H9 (cell line): ENCODE results near the gene CACNB2. TPM values are rescaled to one million over a fixed set of nuclear protein-coding genes. Genes with fewer than 3 reads are reported as not detected.
A peak's percentile ranks its signal among the peaks of the same experiment; 100 is the strongest.

Source experiments
- DNase-seq: peaks from one replicate; pipeline ENCODE4 v3.0.0-alpha.2; 2017
- H2AFZ ChIP-seq: one replicate; pipeline ENCODE4 v1.6.1; 2013; ENCODE audit warnings: mild to moderate bottlenecking, low read length, control low read depth, moderate library complexity
- H2AK5ac ChIP-seq: 2 replicates; pipeline ENCODE4 v1.6.1; 2013; ENCODE audit warnings: low read length, control low read depth, mixed read lengths; ENCODE audit not compliant: insufficient read length
- H2BK120ac ChIP-seq: one replicate; pipeline ENCODE4 v1.6.1; 2013; ENCODE audit warnings: low read depth, mild to moderate bottlenecking, low read length, control low read depth, inconsistent platforms; ENCODE audit not compliant: poor library complexity, severe bottlenecking
- H2BK12ac ChIP-seq: 2 replicates; pipeline ENCODE4 v1.6.1; 2013; ENCODE audit warnings: low read length, control low read depth, mixed read lengths, low read depth; ENCODE audit not compliant: insufficient read length
- H2BK15ac ChIP-seq: 2 replicates; pipeline ENCODE4 v1.6.1; 2013; ENCODE audit warnings: low read depth, low read length, control low read depth
- H2BK20ac ChIP-seq: one replicate; pipeline ENCODE4 v1.6.1; 2013; ENCODE audit warnings: low read depth, mild to moderate bottlenecking, low read length, control low read depth, inconsistent platforms; ENCODE audit not compliant: poor library complexity, severe bottlenecking
- H2BK5ac ChIP-seq: 2 replicates; pipeline ENCODE4 v1.6.1; 2013; ENCODE audit warnings: low read length, control low read depth, mixed read lengths; ENCODE audit not compliant: insufficient read length
- H3K14ac ChIP-seq: 2 replicates; pipeline ENCODE4 v1.6.1; 2013; ENCODE audit warnings: low read length, control low read depth; ENCODE audit not compliant: insufficient read depth
- H3K18ac ChIP-seq: 2 replicates; pipeline ENCODE4 v1.6.1; 2013; ENCODE audit warnings: low read depth, mild to moderate bottlenecking, mixed read lengths, low read length, control low read depth; ENCODE audit not compliant: insufficient read length
- H3K23ac ChIP-seq: 2 replicates; pipeline ENCODE4 v1.6.1; 2013; ENCODE audit warnings: low read length, control low read depth, mixed read lengths, low read depth; ENCODE audit not compliant: insufficient read length
- H3K23me2 ChIP-seq: 2 replicates; pipeline ENCODE4 v1.6.1; 2013; ENCODE audit warnings: low read depth, mild to moderate bottlenecking, mixed read lengths, low read length, control low read depth; ENCODE audit not compliant: insufficient read length, poor library complexity, severe bottlenecking
- H3K27ac ChIP-seq: 2 replicates; pipeline ENCODE4 v1.5.1; 2013; ENCODE audit warnings: low read length, control low read depth, mixed read lengths, low read depth; ENCODE audit not compliant: insufficient read length
- H3K27me3 ChIP-seq: 2 replicates; pipeline ENCODE4 v1.6.1; 2013; ENCODE audit warnings: low read length, control low read depth, inconsistent platforms; ENCODE audit not compliant: insufficient read depth
- H3K4ac ChIP-seq: 2 replicates; pipeline ENCODE4 v1.6.1; 2013; ENCODE audit warnings: low read depth, mild to moderate bottlenecking, control low read depth, inconsistent platforms, low read length, moderate library complexity
- H3K4me1 ChIP-seq: 2 replicates; pipeline ENCODE4 v1.6.1; 2013; ENCODE audit warnings: low read length, control low read depth, inconsistent platforms; ENCODE audit not compliant: insufficient read depth
- H3K4me2 ChIP-seq: 2 replicates; pipeline ENCODE4 v1.6.1; 2013; ENCODE audit warnings: low read length, control low read depth, mixed read lengths; ENCODE audit not compliant: insufficient read length, insufficient read depth
- H3K56ac ChIP-seq: 2 replicates; pipeline ENCODE4 v1.6.1; 2013; ENCODE audit warnings: low read depth, mild to moderate bottlenecking, mixed read lengths, low read length, control low read depth; ENCODE audit not compliant: insufficient read length
- H3K79me1 ChIP-seq: 2 replicates; pipeline ENCODE4 v1.6.1; 2013; ENCODE audit warnings: low read depth, mild to moderate bottlenecking, moderate library complexity, low read length, control low read depth, inconsistent platforms; ENCODE audit not compliant: insufficient read depth, poor library complexity, severe bottlenecking
- H3K79me2 ChIP-seq: 2 replicates; pipeline ENCODE4 v1.6.1; 2013; ENCODE audit warnings: low read length, control low read depth, inconsistent platforms; ENCODE audit not compliant: insufficient read depth
- H3K9ac ChIP-seq: 2 replicates; pipeline ENCODE4 v1.6.1; 2013; ENCODE audit warnings: low read length, control low read depth, mixed read lengths; ENCODE audit not compliant: insufficient read length; ENCODE audit errors: extremely low read depth
- H3K9me3 ChIP-seq: one replicate; pipeline ENCODE4 v1.6.1; 2013; ENCODE audit warnings: low read depth, low read length, inconsistent platforms; ENCODE audit not compliant: control insufficient read depth
- H3T11ph ChIP-seq: one replicate; pipeline ENCODE4 v1.6.1; 2013; ENCODE audit warnings: mild to moderate bottlenecking, low read length, control low read depth, inconsistent platforms
- H4K20me1 ChIP-seq: one replicate; pipeline ENCODE4 v1.6.1; 2013; ENCODE audit not compliant: control insufficient read depth, insufficient read length, insufficient read depth
- H4K5ac ChIP-seq: 2 replicates; pipeline ENCODE4 v1.6.1; 2013; ENCODE audit warnings: low read depth, mild to moderate bottlenecking, mixed read lengths, low read length, control low read depth; ENCODE audit not compliant: insufficient read length
- H4K8ac ChIP-seq: replicated peaks from 2 replicates; pipeline ENCODE4 v1.6.1; 2013; ENCODE audit warnings: low read length, control low read depth, mixed read lengths, low read depth; ENCODE audit not compliant: insufficient read length
- H4K91ac ChIP-seq: 2 replicates; pipeline ENCODE4 v1.6.1; 2013; ENCODE audit warnings: low read depth, mild to moderate bottlenecking, moderate library complexity, mixed read lengths, low read length, control low read depth; ENCODE audit not compliant: insufficient read length
- H3K27ac Mint-ChIP-seq, 3 experiments: 2 replicates in 2 of 3; 3 replicates in 1 of 3; pipeline ENCODE4 v1.8.0; 2020 to 2021; ENCODE audit warnings: mixed read lengths in 3 of 3, mild to moderate bottlenecking in 1 of 3, moderate library complexity in 1 of 3
- H3K27me3 Mint-ChIP-seq: 2 replicates; pipeline ENCODE4 v1.8.0; 2021; ENCODE audit warnings: low read depth, mild to moderate bottlenecking, moderate library complexity, mixed read lengths
- H3K36me3 Mint-ChIP-seq, 3 experiments: 2 replicates in 2 of 3; 3 replicates in 1 of 3; pipeline ENCODE4 v1.8.0; 2020 to 2021; ENCODE audit warnings: low read depth in 3 of 3, mixed read lengths in 3 of 3; ENCODE audit not compliant: insufficient read depth in 1 of 3
- H3K4me1 Mint-ChIP-seq, 2 experiments: 2 replicates each; pipeline ENCODE4 v1.8.0; 2020; ENCODE audit warnings: mixed read lengths in 2 of 2
- H3K4me3 Mint-ChIP-seq, 2 experiments: 2 replicates in 1 of 2; 3 replicates in 1 of 2; pipeline ENCODE4 v1.8.0; 2020 to 2021; ENCODE audit warnings: mild to moderate bottlenecking in 2 of 2, mixed read lengths in 2 of 2, moderate library complexity in 1 of 2
- H3K9me3 Mint-ChIP-seq, 2 experiments: 2 replicates in 1 of 2; 3 replicates in 1 of 2; pipeline ENCODE4 v1.8.0; 2020; ENCODE audit warnings: mild to moderate bottlenecking in 2 of 2, mixed read lengths in 2 of 2, moderate library complexity in 1 of 2
- CTCF ChIP-seq: fragments of 200-600 bp; sonication (generic); conservative IDR thresholded peaks from 3 replicates; pipeline ENCODE4 v1.8.0; 2021; ENCODE audit warnings: antibody characterized with exemption, mild to moderate bottlenecking
- WGBS: extraction: QIAGEN DNeasy Blood & Tissue Kit; methylation state at CpG from one replicate; pipeline ENCODE4 v1.1.7; 2013; ENCODE audit warnings: missing lambda C conversion rate, low lambda C conversion rate, mixed read lengths; ENCODE audit not compliant: insufficient read length; ENCODE audit errors: extremely low coverage; 5-methylcytosine and 5-hydroxymethylcytosine counted together
- total RNA-seq: library from RNA; stranded (reverse); gene quantifications from 2 replicates; pipeline ENCODE4 v1.2.1, GENCODE V29; 2021

CACNB2 gene
- total RNA-seq, 1 experiment from 2014 or later, result 2.6 TPM

GRCh38 chr10:18417950-18418527 lies 277.8 kb downstream of the CACNB2 start:
- no peak overlapping the region for H2AK5ac ChIP-seq
- no CpG with 5 or more reads among the region's 15 CpGs for WGBS
- no peaks in the 10 kb centered on the region for H3K4me1 ChIP-seq

More at GRCh38 chr10:18417950-18418527, 277.8 kb downstream of the CACNB2 start:
- Histone ChIP-seq H2AFZ (no peak overlapping the region), H2BK15ac (no peak overlapping the region), H4K8ac (no peak overlapping the region), H3K79me1 (no peaks in the 10 kb centered on the region), H3K23me2 (no peaks in the 10 kb centered on the region), H2BK20ac (no peak overlapping the region), H2BK5ac (no peak overlapping the region), H4K20me1 (no peaks in the 10 kb centered on the region), H3K27me3 (no peaks in the 10 kb centered on the region), H2BK12ac (no peak overlapping the region), H3T11ph (no peak overlapping the region), H3K9ac (no peak overlapping the region), H3K79me2 (no peaks in the 10 kb centered on the region), H3K4ac (no peak overlapping the region), H4K91ac (no peak overlapping the region), H3K18ac (no peak overlapping the region), H3K23ac (no peak overlapping the region), H3K9me3 (no peaks in the 10 kb centered on the region), H3K4me2 (no peak overlapping the region), H3K27ac (no peak overlapping the region), H3K56ac (no peak overlapping the region), H3K14ac (no peak overlapping the region), H4K5ac (no peak overlapping the region), H2BK120ac (no peak overlapping the region)
- Mint-ChIP-seq H3K9me3 (no peaks in the 10 kb centered on the region), H3K4me1 (peaks cover 0 to 10% of the 10 kb centered on the region in 2 experiments; a peak in 1 of 4 replicates), H3K27me3 (no peaks in the 10 kb centered on the region; the same call in 1 of the 2 replicates), H3K36me3 (no peaks in the 10 kb centered on the region), H3K4me3 (no peak overlapping the region), H3K27ac (no peak overlapping the region)
- TF ChIP-seq CTCF, result peak; percentile 50
- DNase-seq, result no peak
